Kidney (tissue), 14 donors: ENCODE measurements around the gene REG1B. TPM values are rescaled to one million over a fixed set of nuclear protein-coding genes. Genes with fewer than 3 reads are reported as not detected.

Experiments
- DNase-seq, 5 donors: peaks; one replicate each; pipeline ENCODE4 v3.0.0-alpha.2; 2013 to 2020
- FAIRE-seq: peaks from 2 replicates; lab custom pipeline; 2012; peaks lifted over from hg19 to GRCh38; lab: Jason Lieb, UNC
- H3K27ac ChIP-seq, 2 donors: one replicate each; pipeline ENCODE4 v1.7.0; 2013; ENCODE audit warnings: low read depth in 2 of 2, low read length in 2 of 2, inconsistent platforms in 1 of 2
- H3K27me3 ChIP-seq: one replicate; pipeline ENCODE4 v1.7.1; 2013; ENCODE audit warnings: low read length, inconsistent platforms; ENCODE audit not compliant: control insufficient read depth, insufficient read depth
- H3K36me3 ChIP-seq, 3 donors: one replicate each; pipeline versions ENCODE4 v1.7.0 to v1.7.1; 2013; ENCODE audit warnings: low read length in 3 of 3, control low read depth in 1 of 3, inconsistent platforms in 1 of 3; ENCODE audit not compliant: insufficient read depth in 3 of 3, control insufficient read depth in 2 of 3
- H3K4me1 ChIP-seq, 3 donors: one replicate each; pipeline versions ENCODE4 v1.7.0 to v1.7.1; 2013; ENCODE audit warnings: low read length in 3 of 3, inconsistent platforms in 1 of 3, low read depth in 1 of 3; ENCODE audit not compliant: control insufficient read depth in 2 of 3, insufficient read depth in 2 of 3
- H3K4me3 ChIP-seq, 3 donors: one replicate each; pipeline versions ENCODE4 v1.7.0 to v1.8.1; 2013; ENCODE audit warnings: low read length in 3 of 3, control low read depth in 1 of 3, inconsistent platforms in 1 of 3
- H3K9ac ChIP-seq, 3 donors: one replicate each; pipeline versions ENCODE4 v1.7.0 to v1.7.1; 2013; ENCODE audit warnings: low read length in 3 of 3, control low read depth in 1 of 3, inconsistent platforms in 1 of 3
- H3K9me3 ChIP-seq, 3 donors: one replicate each; pipeline versions ENCODE4 v1.7.0 to v1.7.1; 2013; ENCODE audit warnings: low read length in 3 of 3, control low read depth in 1 of 3, inconsistent platforms in 1 of 3; ENCODE audit not compliant: control insufficient read depth in 2 of 3, insufficient read depth in 1 of 3
- CTCF ChIP-seq: IDR thresholded peaks from 3 replicates; pipeline ENCODE4 v1.5.1; 2012; ENCODE audit warnings: mild to moderate bottlenecking, moderate library complexity, borderline replicate concordance; ENCODE audit not compliant: insufficient read depth; ENCODE audit errors: extremely low read depth
- intact Hi-C: fragments of 100-400 bp; cut with DNase I; formaldehyde crosslinking; loops from one replicate; pipeline ENCODE4 v1.11.1; 2022
- polyA plus RNA-seq: library from polyadenylated mRNA; stranded (reverse); fragments of 350-450 nt; fragmentation: Illumina TruSeq; extraction: RNeasy Lipid Tissue Mini Kit (QIAGEN cat#74804); gene quantifications from one replicate; pipeline ENCODE4 v1.2.3, GENCODE V29; 2014; ENCODE audit warnings: low read depth, low replicate concordance; ENCODE audit not compliant: insufficient read depth
- total RNA-seq: library from RNA; stranded (reverse); fragmentation: NEBNext Ultra II Directional; extraction: Animal tissue kit (Norgen Biotek cat#: 25700); gene quantifications from one replicate; pipeline ENCODE4 v1.2.1, GENCODE V29; 2021
- donor health status: control.
- donor health status: control.
- donor health status: control.
- donor health status: control.
- donor health status: control.
- donor health status: DM: yes; HTN: yes; CAD: no.
- donor health status: Normal renal cell carcinoma (clear cell type).

The REG1B gene
- total and polyA plus RNA-seq, 2 donors from 2014 or later, result 1.5 to 11.0 TPM

GRCh38 chr2:79105259-79105658 is 17.5 kb upstream of the REG1B start:
- no peak for FAIRE-seq
- intact Hi-C loops, result no loop called here

GRCh38 chr2:79103214-79103613 is 15.4 kb upstream of the REG1B start:
- no peak for FAIRE-seq

More at GRCh38 chr2:79105259-79105658, 17.5 kb upstream of the REG1B start:
- no peak for TF ChIP-seq CTCF
- Histone ChIP-seq H3K4me1 (no peaks in the 10 kb centered on the region), H3K9ac (no peak overlapping the region), H3K4me3 (no peak overlapping the region), H3K27me3 (no peaks in the 10 kb centered on the region), H3K27ac (no peak overlapping the region), H3K9me3 (peaks cover 0 to 5% (median 3%) of the 10 kb centered on the region in 3 donors), H3K36me3 (no peaks in the 10 kb centered on the region)
- DNase-seq, result no peak

GRCh38 chr2:79101024-79101423 is 13.2 kb upstream of the REG1B start:
- TF ChIP-seq CTCF, result no peak
- intact Hi-C loops, result no loop called here
- Histone ChIP-seq H3K9me3 (peaks cover 0 to 5% (median 3%) of the 10 kb centered on the region in 3 donors), H3K4me3 (no peak overlapping the region), H3K9ac (no peak overlapping the region), H3K4me1 (no peaks in the 10 kb centered on the region), H3K36me3 (no peaks in the 10 kb centered on the region), H3K27ac (no peak overlapping the region), H3K27me3 (no peaks in the 10 kb centered on the region)
- DNase-seq (no peak), FAIRE-seq (no peak)

More at GRCh38 chr2:79103214-79103613, 15.4 kb upstream of the REG1B start:
- no peaks in the 10 kb centered on the region for H3K36me3 ChIP-seq
- H3K27ac ChIP-seq, result no peak overlapping the region
- TF ChIP-seq CTCF, result no peak
- no peak overlapping the region for H3K9ac ChIP-seq
- no peak overlapping the region for H3K4me3 ChIP-seq
- no peaks in the 10 kb centered on the region for H3K27me3 ChIP-seq
- peaks cover 0 to 5% (median 3%) of the 10 kb centered on the region in 3 donors for H3K9me3 ChIP-seq
- intact Hi-C loops, result no loop called here
- no peak for DNase-seq
- no peaks in the 10 kb centered on the region for H3K4me1 ChIP-seq

GRCh38 chr2:79100285-79100684 is 12.5 kb upstream of the REG1B start:
- H3K36me3 ChIP-seq, result no peaks in the 10 kb centered on the region
- DNase-seq (no peak), FAIRE-seq (no peak)
- H3K9ac ChIP-seq, result no peak overlapping the region
- no peak overlapping the region for H3K4me3 ChIP-seq
- intact Hi-C loops, result no loop called here
- peaks cover 0 to 5% (median 3%) of the 10 kb centered on the region in 3 donors for H3K9me3 ChIP-seq
- H3K27me3 ChIP-seq, result no peaks in the 10 kb centered on the region
- no peak for TF ChIP-seq CTCF
- no peak overlapping the region for H3K27ac ChIP-seq
- H3K4me1 ChIP-seq, result no peaks in the 10 kb centered on the region
